GM19324 (cell line): ENCODE measurements around the gene REG4.
"Not testable (repeated sequence)": the region's sequence is repeated elsewhere in the genome, so short reads cannot be mapped to it uniquely, and the experiment has no call there.

Experiments used
- ATAC-seq: cut with Tn5 transposase; IDR thresholded peaks from one replicate; pipeline ENCODE4 v1.9.1; 2021; ENCODE audit warnings: mild to moderate bottlenecking, moderate library complexity; ENCODE audit not compliant: unreplicated experiment, low FRiP score

REG4 gene

GRCh38 chr1:119808972-119809550, 2.2 kb downstream of the REG4 start:
- peak; percentile 76 for ATAC-seq

GRCh38 chr1:119808491-119808890, 2.8 kb downstream of the REG4 start:
- ATAC-seq = no peak

GRCh38 chr1:119806489-119806888, 4.8 kb downstream of the REG4 start:
- no peak for ATAC-seq

GRCh38 chr1:119805746-119806145, 5.5 kb downstream of the REG4 start:
- no peak for ATAC-seq

- no peak for ATAC-seq
These were observed 6.0 kb downstream of the REG4 start for GRCh38 chr1:119805247-119805646.

- ATAC-seq = no peak
These were observed 11.6 kb downstream of the REG4 start for GRCh38 chr1:119799599-119800177.

GRCh38 chr1:119799003-119799402, 12.3 kb downstream of the REG4 start:
- ATAC-seq = no peak

GRCh38 chr1:119797606-119798005, 13.7 kb downstream of the REG4 start:
- no peak for ATAC-seq

GRCh38 chr1:119797162-119797561, 14.1 kb downstream of the REG4 start:
- ATAC-seq = no peak

- ATAC-seq = no peak
These were observed 15.7 kb downstream of the REG4 start for GRCh38 chr1:119795261-119796200.

- ATAC-seq = no peak
These were observed 16.4 kb downstream of the REG4 start for GRCh38 chr1:119794876-119795240.

GRCh38 chr1:119794230-119794875, 16.9 kb downstream of the REG4 start:
- no peak for ATAC-seq

- ATAC-seq = no peak
These were observed 19.9 kb downstream of the REG4 start for GRCh38 chr1:119791377-119791776.

GRCh38 chr1:119790451-119791198, 20.6 kb downstream of the REG4 start:
- ATAC-seq = no peak

- ATAC-seq = no peak
These were observed 23.5 kb downstream of the REG4 start for GRCh38 chr1:119787776-119788175.

GRCh38 chr1:119786473-119787050, 24.7 kb downstream of the REG4 start:
- ATAC-seq = not testable (repeated sequence)

- not testable (repeated sequence) for ATAC-seq
These were observed 25.2 kb downstream of the REG4 start for GRCh38 chr1:119786046-119786445.

GRCh38 chr1:119784191-119784781, 27.0 kb downstream of the REG4 start:
- no peak for ATAC-seq

GRCh38 chr1:119783354-119784185, 27.7 kb downstream of the REG4 start:
- no peak for ATAC-seq
